Endothelial cell (in vitro differentiated cells): ENCODE measurements around the gene GPS1. TPM values are rescaled to one million over a fixed set of nuclear protein-coding genes. Genes with fewer than 3 reads are reported as not detected.

ENCODE experiments used
- DNase-seq: peaks from one replicate; pipeline ENCODE4 v3.0.0; 2021; ENCODE audit warnings: low spot score
- H3K27ac Mint-ChIP-seq: one replicate; pipeline ENCODE4 v1.8.0; 2021; ENCODE audit warnings: mixed read lengths, inconsistent platforms; ENCODE audit not compliant: unreplicated experiment
- H3K27me3 Mint-ChIP-seq: one replicate; pipeline ENCODE4 v1.8.0; 2021; ENCODE audit warnings: mild to moderate bottlenecking, moderate library complexity, mixed read lengths, inconsistent platforms; ENCODE audit not compliant: unreplicated experiment
- H3K36me3 Mint-ChIP-seq: one replicate; pipeline ENCODE4 v1.8.0; 2021; ENCODE audit warnings: mild to moderate bottlenecking, low read depth, mixed read lengths, inconsistent platforms; ENCODE audit not compliant: unreplicated experiment
- H3K4me1 Mint-ChIP-seq: one replicate; pipeline ENCODE4 v1.8.0; 2021; ENCODE audit warnings: mild to moderate bottlenecking, mixed read lengths, inconsistent platforms; ENCODE audit not compliant: unreplicated experiment
- H3K4me3 Mint-ChIP-seq: one replicate; pipeline ENCODE4 v1.8.0; 2021; ENCODE audit warnings: mild to moderate bottlenecking, mixed read lengths, inconsistent platforms; ENCODE audit not compliant: unreplicated experiment
- H3K9me3 Mint-ChIP-seq: one replicate; pipeline ENCODE4 v1.8.0; 2021; ENCODE audit warnings: mixed read lengths, inconsistent platforms; ENCODE audit not compliant: unreplicated experiment
- total RNA-seq: library from RNA; stranded (reverse); fragmentation: NEBNext Ultra II Directional; extraction: Animal tissue kit (Norgen Biotek cat#: 25700); gene quantifications from one replicate; pipeline ENCODE4 v1.2.1, GENCODE V29; 2021; ENCODE audit not compliant: unreplicated experiment
- TF ChIP-seq, protein P1 (sequence below): fragments of 200-600 bp; sonication (generic); IDR thresholded peaks from one replicate; pipeline ENCODE4 v1.5.0; 2021; ENCODE audit warnings: antibody characterized with exemption; ENCODE audit not compliant: unreplicated experiment

The GPS1 gene
- total RNA-seq, 1 donor from 2014 or later: 80.0 TPM

DNA sequence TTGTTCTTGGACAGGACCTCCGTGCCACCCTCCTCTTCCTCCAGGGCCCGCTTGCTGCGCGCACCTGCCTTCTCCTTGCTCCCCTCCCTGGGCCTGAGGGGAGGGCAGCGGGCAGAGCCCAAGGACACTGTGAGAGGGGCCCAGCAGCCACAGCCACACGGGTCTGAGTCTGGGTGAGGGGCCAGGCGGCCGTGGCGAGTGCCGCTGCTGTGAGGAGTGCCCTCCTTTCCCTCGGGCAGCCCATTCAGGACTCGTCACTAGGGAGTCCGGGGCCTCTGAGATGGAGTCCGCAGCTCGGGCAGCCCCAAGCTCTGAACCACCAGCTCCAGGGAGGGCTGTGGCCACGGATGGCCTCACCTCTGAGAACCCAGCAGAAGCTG is 8.3 kb downstream of the GPS1 start:
- no peaks in the 10 kb centered on the region for H3K4me1 Mint-ChIP-seq
- H3K4me3 Mint-ChIP-seq: no peak overlapping the region
- peaks cover 6% of the 10 kb centered on the region for H3K27me3 Mint-ChIP-seq
- H3K36me3 Mint-ChIP-seq: no peaks in the 10 kb centered on the region
- TF ChIP-seq, protein P1, sequence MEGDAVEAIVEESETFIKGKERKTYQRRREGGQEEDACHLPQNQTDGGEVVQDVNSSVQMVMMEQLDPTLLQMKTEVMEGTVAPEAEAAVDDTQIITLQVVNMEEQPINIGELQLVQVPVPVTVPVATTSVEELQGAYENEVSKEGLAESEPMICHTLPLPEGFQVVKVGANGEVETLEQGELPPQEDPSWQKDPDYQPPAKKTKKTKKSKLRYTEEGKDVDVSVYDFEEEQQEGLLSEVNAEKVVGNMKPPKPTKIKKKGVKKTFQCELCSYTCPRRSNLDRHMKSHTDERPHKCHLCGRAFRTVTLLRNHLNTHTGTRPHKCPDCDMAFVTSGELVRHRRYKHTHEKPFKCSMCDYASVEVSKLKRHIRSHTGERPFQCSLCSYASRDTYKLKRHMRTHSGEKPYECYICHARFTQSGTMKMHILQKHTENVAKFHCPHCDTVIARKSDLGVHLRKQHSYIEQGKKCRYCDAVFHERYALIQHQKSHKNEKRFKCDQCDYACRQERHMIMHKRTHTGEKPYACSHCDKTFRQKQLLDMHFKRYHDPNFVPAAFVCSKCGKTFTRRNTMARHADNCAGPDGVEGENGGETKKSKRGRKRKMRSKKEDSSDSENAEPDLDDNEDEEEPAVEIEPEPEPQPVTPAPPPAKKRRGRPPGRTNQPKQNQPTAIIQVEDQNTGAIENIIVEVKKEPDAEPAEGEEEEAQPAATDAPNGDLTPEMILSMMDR: no peak
- H3K9me3 Mint-ChIP-seq: no peaks in the 10 kb centered on the region
- no peak overlapping the region for H3K27ac Mint-ChIP-seq
- no peak for DNase-seq

DNA sequence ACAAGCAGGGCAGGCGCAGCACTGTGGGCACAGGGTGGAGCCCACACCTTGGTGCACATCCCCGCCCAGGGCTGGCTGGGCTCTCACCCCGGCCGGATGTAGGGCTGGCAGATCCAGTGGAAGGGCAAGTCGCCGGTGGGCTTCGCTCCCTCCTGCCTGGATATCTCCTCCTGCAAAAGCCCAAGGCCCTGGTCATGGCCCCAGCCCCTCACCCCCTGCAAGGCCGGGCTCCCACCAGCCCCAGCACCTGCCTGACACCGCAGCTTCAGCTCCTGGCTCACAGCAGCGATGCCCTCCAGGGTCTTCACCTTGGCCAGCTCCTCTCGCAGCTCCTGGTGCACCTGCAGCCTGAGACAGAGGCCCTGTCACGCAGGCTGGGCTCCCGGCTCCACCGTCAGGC is 8.9 kb downstream of the GPS1 start:
- TF ChIP-seq, protein P1: no peak
- Mint-ChIP-seq H3K4me1 (no peaks in the 10 kb centered on the region), H3K27me3 (peaks cover 6% of the 10 kb centered on the region), H3K4me3 (no peak overlapping the region), H3K9me3 (no peaks in the 10 kb centered on the region), H3K36me3 (no peaks in the 10 kb centered on the region), H3K27ac (no peak overlapping the region)
- no peak for DNase-seq

GRCh38 chr17:82061047-82061925 is 9.6 kb downstream of the GPS1 start:
- H3K4me3 Mint-ChIP-seq: no peak overlapping the region
- no peak for DNase-seq
- H3K4me1 Mint-ChIP-seq: peaks cover 2% of the 10 kb centered on the region
- no peak overlapping the region for H3K27ac Mint-ChIP-seq
- no peaks in the 10 kb centered on the region for H3K36me3 Mint-ChIP-seq
- H3K27me3 Mint-ChIP-seq: peaks cover 4% of the 10 kb centered on the region
- TF ChIP-seq, protein P1: no peak
- H3K9me3 Mint-ChIP-seq: no peaks in the 10 kb centered on the region

DNA sequence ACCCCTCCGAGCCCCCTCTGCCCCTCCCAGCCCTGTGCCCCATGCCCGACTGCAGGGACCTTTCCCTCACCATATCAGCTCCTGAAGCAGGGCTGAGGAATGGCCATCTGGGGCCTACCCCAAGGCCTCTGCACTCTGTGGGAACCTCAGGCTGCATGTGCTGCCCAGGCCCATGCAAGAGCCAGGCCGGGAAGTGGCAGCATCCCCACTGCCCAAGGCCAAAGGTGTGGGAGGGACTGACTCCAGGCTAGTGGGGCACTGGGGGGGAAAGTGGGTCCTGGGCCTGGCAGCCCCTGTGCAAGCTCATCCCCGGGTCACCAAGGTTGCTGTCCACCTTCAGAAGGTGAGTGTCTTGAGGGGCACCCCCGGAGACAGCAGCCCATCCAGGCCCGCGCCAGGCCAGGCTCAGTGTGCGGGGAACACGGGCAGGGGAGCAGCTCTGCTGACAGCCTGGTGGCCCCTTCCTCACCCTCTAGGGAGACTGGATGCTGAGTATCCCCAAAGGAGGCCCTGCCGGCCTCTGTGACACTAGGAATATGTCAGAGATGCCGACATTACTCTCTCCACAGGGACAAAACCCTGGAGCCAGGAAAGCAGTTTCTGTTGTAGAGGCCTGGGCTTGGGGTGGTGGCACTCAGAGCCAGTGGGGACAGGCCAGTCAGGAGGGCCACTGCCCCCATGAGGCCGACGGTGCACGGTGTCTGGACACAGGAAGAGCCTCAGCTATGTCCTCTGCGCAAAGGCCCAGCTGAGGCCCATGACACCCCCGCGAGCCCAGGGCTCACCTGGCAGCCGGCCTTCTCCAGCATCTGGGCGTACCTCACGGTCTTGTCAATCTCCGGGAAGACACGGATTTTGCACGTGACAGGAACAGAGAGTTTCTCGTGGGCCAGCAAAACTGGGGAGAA is 10.6 kb downstream of the GPS1 start:
- H3K27ac Mint-ChIP-seq: no peak overlapping the region
- H3K27me3 Mint-ChIP-seq: peaks cover 13% of the 10 kb centered on the region
- H3K36me3 Mint-ChIP-seq: no peaks in the 10 kb centered on the region
- H3K9me3 Mint-ChIP-seq: no peaks in the 10 kb centered on the region
- TF ChIP-seq, protein P1: no peak
- DNase-seq: no peak
- no peak overlapping the region for H3K4me3 Mint-ChIP-seq
- peaks cover 3% of the 10 kb centered on the region for H3K4me1 Mint-ChIP-seq
